HepG2 (cell line): ENCODE results near the gene CEP57L1. TPM values are rescaled to one million over a fixed set of nuclear protein-coding genes. Genes with fewer than 3 reads are reported as not detected.

ENCODE experiments used
- ATAC-seq: fragments of 200-7000 bp; cut with Tn5 transposase; 3 replicates; pipeline ENCODE4 v1.9.1; 2020; ENCODE audit warnings: mild to moderate bottlenecking, moderate library complexity
- BruUV-seq: library from RNA; stranded (reverse); fragments of 400-500 nt; replicated peaks from 2 replicates; lab custom pipeline; 2021; lab: Mats Ljungman, UMichigan
- CTCF ChIA-PET: fragments of 300-600 bp; formaldehyde crosslinking; extraction: SDS; loops from one replicate; lab custom pipeline; 2021; ENCODE audit warnings: low total read pairs, inconsistent platforms, low intra/inter-chr PET ratio; lab: Yijun Ruan, JAX
- POLR2A ChIA-PET: fragments of 350-600 bp; sonication (Branson Sonifier 250); formaldehyde crosslinking; loops from one replicate; lab custom pipeline; 2020; ENCODE audit warnings: antibody characterized with exemption, inconsistent platforms; lab: Yijun Ruan, JAX
- DNase-seq: peaks from one replicate; pipeline ENCODE4 v3.0.0-alpha.2; 2015; ENCODE audit warnings: low spot score
- FAIRE-seq: peaks from 3 replicates; lab custom pipeline; 2011; peaks lifted over from hg19 to GRCh38; lab: Jason Lieb, UNC
- H2AFZ ChIP-seq: one replicate; pipeline ENCODE4 v1.6.1; 2011; ENCODE audit warnings: low read length, inconsistent platforms
- H3K27ac ChIP-seq: fragments of 300-600 bp; 3 replicates; pipeline ENCODE4 v1.8.0; 2011; ENCODE audit warnings: mixed run types, mild to moderate bottlenecking, mixed read lengths, low read length, inconsistent platforms; ENCODE audit not compliant: insufficient read depth; ENCODE audit errors: extremely low read length
- H3K27me3 ChIP-seq, 2 experiments: fragments of 200-600 bp in 1 of 2; 2 replicates in 1 of 2; 3 replicates in 1 of 2; pipeline versions ENCODE4 v1.6.0 to v1.8.0; 2011; ENCODE audit warnings: low read length in 2 of 2, mild to moderate bottlenecking in 2 of 2, moderate library complexity in 2 of 2, inconsistent platforms in 1 of 2; ENCODE audit not compliant: insufficient read depth in 2 of 2, control insufficient read depth in 1 of 2
- H3K36me3 ChIP-seq, 2 experiments: fragments of 200-600 bp in 1 of 2; replicated peaks in 1 of 2; 2 replicates in 1 of 2; 3 replicates in 1 of 2; pipeline versions ENCODE4 v1.5.1 to v1.8.0; 2011; ENCODE audit warnings: low read length in 2 of 2, inconsistent platforms in 1 of 2; ENCODE audit not compliant: insufficient read depth in 2 of 2, control insufficient read depth in 1 of 2
- H3K4me1 ChIP-seq: 2 replicates; pipeline ENCODE4 v1.5.1; 2012; ENCODE audit warnings: low read length, inconsistent platforms; ENCODE audit not compliant: insufficient read depth
- H3K4me2 ChIP-seq: 2 replicates; pipeline ENCODE4 v1.6.0; 2011; ENCODE audit warnings: low read depth, low read length, inconsistent platforms
- H3K4me3 ChIP-seq, 3 experiments: fragments of 200-600 bp in 1 of 3; sonication (generic), shearing (Covaris generic) in 1 of 3; replicated peaks in 1 of 3; 2 replicates each; pipeline ENCODE4 v1.5.1; 2011 to 2016; ENCODE audit warnings: low read length in 3 of 3, inconsistent platforms in 2 of 3, low read depth in 2 of 3, mild to moderate bottlenecking in 2 of 3, control low read depth in 1 of 3, mixed read lengths in 1 of 3; ENCODE audit not compliant: insufficient read depth in 1 of 3
- H3K79me2 ChIP-seq: one replicate; pipeline ENCODE4 v1.6.1; 2011; ENCODE audit warnings: low read length, inconsistent platforms; ENCODE audit not compliant: insufficient read depth
- H3K9ac ChIP-seq: 2 replicates; pipeline ENCODE4 v1.6.0; 2011; ENCODE audit warnings: mild to moderate bottlenecking, low read depth, low read length, inconsistent platforms; ENCODE audit not compliant: insufficient read depth
- H3K9me3 ChIP-seq: 2 replicates; pipeline ENCODE4 v1.5.1; 2012; ENCODE audit warnings: mild to moderate bottlenecking, low read length
- H4K20me1 ChIP-seq: 2 replicates; pipeline ENCODE4 v1.6.0; 2011; ENCODE audit warnings: inconsistent platforms, mild to moderate bottlenecking, low read length, moderate library complexity; ENCODE audit not compliant: insufficient read depth
- CHCHD3 ChIP-seq: sonication (generic); formaldehyde crosslinking; IDR thresholded peaks from 2 replicates; pipeline ENCODE4 v1.8.0; 2022; ENCODE audit warnings: mild to moderate bottlenecking, missing genetic modification reagents, moderate library complexity
- E2F2 ChIP-seq: sonication (generic); formaldehyde crosslinking; IDR thresholded peaks from 2 replicates; pipeline ENCODE4 v1.4.0; 2020; ENCODE audit warnings: missing genetic modification reagents, borderline replicate concordance
- ESRRA ChIP-seq: sonication (generic); formaldehyde crosslinking; IDR thresholded peaks from 2 replicates; pipeline ENCODE4 v1.5.1; 2020; ENCODE audit warnings: mild to moderate bottlenecking, low read depth, missing genetic modification reagents
- MBNL3 ChIP-seq: fragments of 250-450 bp; sonication (Bioruptor Pico); conservative IDR thresholded peaks from 2 replicates; pipeline ENCODE4 v1.8.0; 2022; ENCODE audit warnings: mild to moderate bottlenecking, inconsistent platforms
- MLLT10 ChIP-seq: sonication (generic); formaldehyde crosslinking; IDR thresholded peaks from 2 replicates; pipeline ENCODE4 v1.4.0; 2020; ENCODE audit warnings: missing genetic modification reagents
- NONO ChIP-seq, 2 experiments: fragments of 450-650 bp in 1 of 2; sonication (generic) in 1 of 2; formaldehyde crosslinking in 1 of 2; IDR thresholded peaks in 1 of 2; conservative IDR thresholded peaks in 1 of 2; 2 replicates each; pipeline versions ENCODE4 v1.6.1 to v1.8.0; 2017 to 2022; ENCODE audit warnings: mild to moderate bottlenecking in 1 of 2, missing genetic modification reagents in 1 of 2, moderate library complexity in 1 of 2
- RBAK ChIP-seq: sonication (generic); formaldehyde crosslinking; IDR thresholded peaks from 2 replicates; pipeline ENCODE4 v1.5.1; 2020; ENCODE audit warnings: mild to moderate bottlenecking, missing genetic modification reagents
- RXRB ChIP-seq: IDR thresholded peaks from 2 replicates; pipeline ENCODE4 v1.6.1; 2016; ENCODE audit warnings: borderline replicate concordance, missing genetic modification reagents, missing compliant biosample characterization
- SETDB1 ChIP-seq: sonication (generic); formaldehyde crosslinking; IDR thresholded peaks from 2 replicates; pipeline ENCODE4 v1.5.1; 2020; ENCODE audit warnings: missing genetic modification reagents, mild to moderate bottlenecking, borderline replicate concordance
- SOX5 ChIP-seq: IDR thresholded peaks from 2 replicates; pipeline ENCODE4 v1.6.1; 2016; ENCODE audit warnings: borderline replicate concordance
- ZFP82 ChIP-seq: sonication (generic); formaldehyde crosslinking; IDR thresholded peaks from 2 replicates; pipeline ENCODE4 v1.5.1; 2020; ENCODE audit warnings: mild to moderate bottlenecking, missing genetic modification reagents, borderline replicate concordance
- WGBS: methylation state at CpG from one replicate; pipeline ENCODE4 v1.1.6; 2017; ENCODE audit warnings: low lambda C conversion rate; 5-methylcytosine and 5-hydroxymethylcytosine counted together
- in situ Hi-C: cut with HindIII; loops from 2 replicates; pipeline ENCODE4 v1.10.0; 2017; ENCODE audit warnings: low pct_unique_long_range_greater_than_20kb; ENCODE audit not compliant: extremely low pct_ligation_motif_present
- intact Hi-C: fragments of 100-400 bp; cut with micrococcal nuclease; formaldehyde crosslinking; loops from one replicate; pipeline ENCODE4 v1.10.0; 2022; ENCODE audit not compliant: unreplicated experiment
- polyA plus RNA-seq, 8 experiments: library from polyadenylated mRNA; depleted of rRNA in 3 of 8; stranded (reverse) in 7 of 8; unstranded in 1 of 8; fragments of >200 nt; fragmentation: Illumina TruSeq in 4 of 8; extraction: Trizol in 4 of 8; gene quantifications; 2 replicates each; pipeline versions ENCODE4 v1.2.1 to v1.2.3, GENCODE V29; 2011 to 2016; ENCODE audit warnings: low read depth in 4 of 8, missing spikeins in 1 of 8, mixed read lengths in 1 of 8; ENCODE audit not compliant: insufficient read depth in 1 of 8
- total RNA-seq, 5 experiments: library from RNA; depleted of rRNA; stranded (reverse); fragments of >200 nt; fragmentation: Illumina TruSeq; extraction: Trizol; gene quantifications; 2 replicates each; pipeline ENCODE4 v1.2.3, GENCODE V29; 2016; ENCODE audit warnings: low read depth in 1 of 5
- TF ChIP-seq, protein P1 (sequence below): IDR thresholded peaks from 2 replicates; pipeline ENCODE4 v1.6.1; 2016; ENCODE audit warnings: missing compliant biosample characterization, missing genetic modification reagents, borderline replicate concordance
- TF ChIP-seq, protein P2 (sequence below): sonication (generic); formaldehyde crosslinking; IDR thresholded peaks from 2 replicates; pipeline ENCODE4 v1.5.1; 2020; ENCODE audit warnings: missing genetic modification reagents, mild to moderate bottlenecking, borderline replicate concordance

Gene CEP57L1
- total and polyA plus RNA-seq, 2 of the 13 experiments (the other 11 are each of a cell fraction or from before 2014, with no cell fraction given), result 7.7 to 15.5 TPM

DNA sequence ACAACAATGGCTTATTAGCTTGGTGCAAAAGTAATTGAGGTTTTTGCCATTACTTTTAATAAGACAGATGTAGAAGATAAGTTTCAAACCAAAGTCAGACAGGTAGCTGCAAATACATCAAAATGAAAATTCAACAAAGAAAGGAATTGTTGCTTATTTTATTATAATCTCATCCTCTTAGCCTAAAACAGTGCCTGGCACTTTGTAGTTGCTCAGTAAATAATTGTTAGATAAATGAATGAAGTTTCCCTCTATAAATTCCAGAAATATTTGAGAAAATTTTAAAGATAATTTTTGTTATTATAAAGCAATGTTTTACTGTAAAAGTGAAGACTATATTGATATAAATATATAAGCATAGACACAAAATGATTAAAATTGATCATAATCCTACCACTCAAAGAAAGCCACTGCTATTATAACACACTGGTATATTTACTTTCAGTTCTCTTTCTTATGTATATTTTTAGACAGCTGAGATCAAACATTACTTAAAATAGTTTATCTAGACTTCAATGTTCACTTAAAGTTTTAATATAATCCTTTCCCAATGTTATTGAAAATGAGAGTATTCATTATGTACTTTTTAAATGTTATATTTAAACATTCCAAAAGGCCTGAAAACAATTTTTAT is 43.2 kb upstream of the CEP57L1 start:
- TF ChIP-seq RXRB (CRISPR knock-in tag) (no peak), MBNL3 (CRISPR knock-in tag) (no peak), ESRRA (no peak), MLLT10 (CRISPR knock-in tag) (no peak), ZFP82 (CRISPR knock-in tag) (no peak)
- TF ChIP-seq, protein P1, sequence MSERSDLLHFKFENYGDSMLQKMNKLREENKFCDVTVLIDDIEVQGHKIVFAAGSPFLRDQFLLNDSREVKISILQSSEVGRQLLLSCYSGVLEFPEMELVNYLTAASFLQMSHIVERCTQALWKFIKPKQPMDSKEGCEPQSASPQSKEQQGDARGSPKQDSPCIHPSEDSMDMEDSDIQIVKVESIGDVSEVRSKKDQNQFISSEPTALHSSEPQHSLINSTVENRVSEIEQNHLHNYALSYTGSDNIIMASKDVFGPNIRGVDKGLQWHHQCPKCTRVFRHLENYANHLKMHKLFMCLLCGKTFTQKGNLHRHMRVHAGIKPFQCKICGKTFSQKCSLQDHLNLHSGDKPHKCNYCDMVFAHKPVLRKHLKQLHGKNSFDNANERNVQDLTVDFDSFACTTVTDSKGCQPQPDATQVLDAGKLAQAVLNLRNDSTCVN (CRISPR knock-in tag), result no peak
- DNase-seq, result no peak
- no peaks in the 10 kb centered on the region for H4K20me1 ChIP-seq
- POLR2A ChIA-PET, result no interaction called here
- peaks cover 48% of the 10 kb centered on the region for H3K4me1 ChIP-seq
- H2AFZ ChIP-seq, result no peak overlapping the region
- ATAC-seq, result no peak
- no peak for FAIRE-seq
- no TSS peak for BruUV-seq
- H3K9me3 ChIP-seq, result no peaks in the 10 kb centered on the region
- H3K27ac ChIP-seq, result no peak overlapping the region
- H3K4me3 ChIP-seq, result no peak overlapping the region
- no peak overlapping the region for H3K9ac ChIP-seq
- H3K4me2 ChIP-seq, result no peak overlapping the region
- CTCF ChIA-PET, result no interaction called here
- H3K36me3 ChIP-seq, result no peaks in the 10 kb centered on the region
- in situ Hi-C loops, result no loop called here
- no peaks in the 10 kb centered on the region for H3K79me2 ChIP-seq
- no peaks in the 10 kb centered on the region for H3K27me3 ChIP-seq
- intact Hi-C loops, result no loop called here

DNA sequence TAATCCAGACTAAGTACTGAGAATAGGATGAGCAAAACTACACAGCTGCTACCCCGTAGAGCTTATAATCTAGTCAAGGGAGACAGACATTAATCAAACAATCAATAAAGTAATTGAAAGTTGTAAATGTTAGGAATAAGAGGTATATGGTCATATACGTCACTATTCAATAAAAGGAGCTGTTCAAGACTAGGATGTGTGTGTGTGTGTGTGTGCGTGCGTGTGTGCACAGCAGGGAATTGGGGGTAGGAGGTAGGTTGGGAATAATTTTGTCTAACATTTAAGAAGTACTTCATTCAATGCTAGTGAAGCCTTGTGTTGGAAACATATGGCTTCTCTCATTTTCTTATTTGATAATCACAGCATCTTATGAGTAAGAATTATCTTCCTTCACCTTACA is 42.5 kb upstream of the CEP57L1 start:
- Histone ChIP-seq H3K4me2 (no peak overlapping the region), H4K20me1 (no peaks in the 10 kb centered on the region), H3K27me3 (no peaks in the 10 kb centered on the region), H3K9me3 (no peaks in the 10 kb centered on the region), H3K27ac (no peak overlapping the region), H3K36me3 (no peaks in the 10 kb centered on the region), H2AFZ (no peak overlapping the region), H3K9ac (no peak overlapping the region), H3K4me1 (peaks cover 48% of the 10 kb centered on the region), H3K4me3 (no peak overlapping the region), H3K79me2 (no peaks in the 10 kb centered on the region)
- no peak for ATAC-seq
- DNase-seq, result no peak
- WGBS, result 93% methylated on average over 4 of the region's 4 CpGs
- POLR2A ChIA-PET, result no interaction called here
- CTCF ChIA-PET, result no interaction called here
- FAIRE-seq, result no peak
- in situ Hi-C loops, result no loop called here
- intact Hi-C loops, result no loop called here
- no TSS peak for BruUV-seq
- TF ChIP-seq SETDB1 (CRISPR knock-in tag) (no peak), E2F2 (no peak), NONO (IDR thresholded peaks at IDR 0.05) (no peak), NONO (CRISPR knock-in tag; conservative IDR thresholded peaks at IDR 0.05) (no peak), RBAK (no peak), SOX5 (CRISPR knock-in tag) (no peak), CHCHD3 (no peak)
- TF ChIP-seq, protein P2, sequence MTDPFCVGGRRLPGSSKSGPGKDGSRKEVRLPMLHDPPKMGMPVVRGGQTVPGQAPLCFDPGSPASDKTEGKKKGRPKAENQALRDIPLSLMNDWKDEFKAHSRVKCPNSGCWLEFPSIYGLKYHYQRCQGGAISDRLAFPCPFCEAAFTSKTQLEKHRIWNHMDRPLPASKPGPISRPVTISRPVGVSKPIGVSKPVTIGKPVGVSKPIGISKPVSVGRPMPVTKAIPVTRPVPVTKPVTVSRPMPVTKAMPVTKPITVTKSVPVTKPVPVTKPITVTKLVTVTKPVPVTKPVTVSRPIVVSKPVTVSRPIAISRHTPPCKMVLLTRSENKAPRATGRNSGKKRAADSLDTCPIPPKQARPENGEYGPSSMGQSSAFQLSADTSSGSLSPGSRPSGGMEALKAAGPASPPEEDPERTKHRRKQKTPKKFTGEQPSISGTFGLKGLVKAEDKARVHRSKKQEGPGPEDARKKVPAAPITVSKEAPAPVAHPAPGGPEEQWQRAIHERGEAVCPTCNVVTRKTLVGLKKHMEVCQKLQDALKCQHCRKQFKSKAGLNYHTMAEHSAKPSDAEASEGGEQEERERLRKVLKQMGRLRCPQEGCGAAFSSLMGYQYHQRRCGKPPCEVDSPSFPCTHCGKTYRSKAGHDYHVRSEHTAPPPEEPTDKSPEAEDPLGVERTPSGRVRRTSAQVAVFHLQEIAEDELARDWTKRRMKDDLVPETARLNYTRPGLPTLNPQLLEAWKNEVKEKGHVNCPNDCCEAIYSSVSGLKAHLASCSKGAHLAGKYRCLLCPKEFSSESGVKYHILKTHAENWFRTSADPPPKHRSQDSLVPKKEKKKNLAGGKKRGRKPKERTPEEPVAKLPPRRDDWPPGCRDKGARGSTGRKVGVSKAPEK (CRISPR knock-in tag), result no peak
